ENCODE measurements around the gene RALGAPA2. TPM values are rescaled to one million over a fixed set of nuclear protein-coding genes. Genes with fewer than 3 reads are reported as not detected.

The RALGAPA2 gene
- total RNA-seq, 4 donors from 2014 or later = 54.3 to 67.6 (median 60.3) TPM

GRCh38 chr20:20721489-20721888 lies 9.0 kb upstream of the RALGAPA2 start:
- Histone ChIP-seq H3K4me3 (no peak overlapping the region), H3K4me1 (no peaks in the 10 kb centered on the region), H3K36me3 (no peaks in the 10 kb centered on the region), H3K9me3 (no peaks in the 10 kb centered on the region), H3K27ac (no peak overlapping the region), H3K27me3 (no peaks in the 10 kb centered on the region)
- no peak for DNase-seq
- no peak for TF ChIP-seq CTCF (IDR thresholded peaks at IDR 0.05)

- no peak overlapping the region for H3K4me3 ChIP-seq
- H3K27me3 ChIP-seq = no peaks in the 10 kb centered on the region
- H3K4me1 ChIP-seq = no peaks in the 10 kb centered on the region
- H3K9me3 ChIP-seq = no peaks in the 10 kb centered on the region
- no peak for DNase-seq
- no peaks in the 10 kb centered on the region for H3K36me3 ChIP-seq
- no peak overlapping the region for H3K27ac ChIP-seq
- no peak for TF ChIP-seq POLR2A (IDR thresholded peaks at IDR 0.05)
- no peak for TF ChIP-seq CTCF (IDR thresholded peaks at IDR 0.05)
Observed at GRCh38 chr20:20720158-20720557, 7.7 kb upstream of the RALGAPA2 start.

- H3K9me3 ChIP-seq = no peaks in the 10 kb centered on the region
- no peak overlapping the region for H3K27ac ChIP-seq
- no peak for DNase-seq
- H3K36me3 ChIP-seq = no peaks in the 10 kb centered on the region
- no peaks in the 10 kb centered on the region for H3K27me3 ChIP-seq
- H3K4me3 ChIP-seq = no peak overlapping the region
- no peaks in the 10 kb centered on the region for H3K4me1 ChIP-seq
- TF ChIP-seq CTCF (IDR thresholded peaks at IDR 0.05) (no peak), POLR2A (IDR thresholded peaks at IDR 0.05) (no peak)
Observed at GRCh38 chr20:20719411-20719810, 7.0 kb upstream of the RALGAPA2 start.

GRCh38 chr20:20713244-20713765 lies 861 bp upstream of the RALGAPA2 start:
- Histone ChIP-seq H3K4me1 (peaks cover 0 to 23% (median 1%) of the 10 kb centered on the region in 4 donors), H3K36me3 (no peaks in the 10 kb centered on the region), H3K27me3 (no peaks in the 10 kb centered on the region), H3K27ac (peak overlapping the region; percentile 86 to 94 (median 90)), H3K4me3 (peak overlapping the region; percentile 86 to 95 (median 94)), H3K9me3 (no peaks in the 10 kb centered on the region)
- TF ChIP-seq POLR2A (IDR thresholded peaks at IDR 0.05) = no peak
- peak in 1 of 3 donors; percentile 48 for DNase-seq

- peak overlapping the region; percentile 86 to 95 (median 94) for H3K4me3 ChIP-seq
- peaks cover 0 to 23% (median 1%) of the 10 kb centered on the region in 4 donors for H3K4me1 ChIP-seq
- TF ChIP-seq POLR2A (IDR thresholded peaks at IDR 0.05) = no peak
- TF ChIP-seq CTCF (IDR thresholded peaks at IDR 0.05) = no peak
- H3K27ac ChIP-seq = peak overlapping the region; percentile 86 to 94 (median 90)
- no peaks in the 10 kb centered on the region for H3K9me3 ChIP-seq
- no peaks in the 10 kb centered on the region for H3K27me3 ChIP-seq
- peak in 1 of 3 donors; percentile 60 for DNase-seq
- H3K36me3 ChIP-seq = no peaks in the 10 kb centered on the region
Observed at GRCh38 chr20:20712004-20712473, 405 bp downstream of the RALGAPA2 start.

GRCh38 chr20:20711413-20711812 lies 1.0 kb downstream of the RALGAPA2 start:
- Histone ChIP-seq H3K36me3 (no peaks in the 10 kb centered on the region), H3K9me3 (no peaks in the 10 kb centered on the region), H3K27me3 (no peaks in the 10 kb centered on the region), H3K4me3 (peak overlapping the region; percentile 86 to 95 (median 94)), H3K27ac (peak overlapping the region; percentile 86 to 94 (median 90)), H3K4me1 (peaks cover 0 to 23% (median 1%) of the 10 kb centered on the region in 4 donors)
- TF ChIP-seq CTCF (IDR thresholded peaks at IDR 0.05) = no peak
- no peak for TF ChIP-seq POLR2A (IDR thresholded peaks at IDR 0.05)
- peak; percentile 35 to 58 (median 56) for DNase-seq

Data from Peyer's patch (tissue), 4 donors.